ENCODE measurements around the gene TFEC.

TFEC gene

DNA sequence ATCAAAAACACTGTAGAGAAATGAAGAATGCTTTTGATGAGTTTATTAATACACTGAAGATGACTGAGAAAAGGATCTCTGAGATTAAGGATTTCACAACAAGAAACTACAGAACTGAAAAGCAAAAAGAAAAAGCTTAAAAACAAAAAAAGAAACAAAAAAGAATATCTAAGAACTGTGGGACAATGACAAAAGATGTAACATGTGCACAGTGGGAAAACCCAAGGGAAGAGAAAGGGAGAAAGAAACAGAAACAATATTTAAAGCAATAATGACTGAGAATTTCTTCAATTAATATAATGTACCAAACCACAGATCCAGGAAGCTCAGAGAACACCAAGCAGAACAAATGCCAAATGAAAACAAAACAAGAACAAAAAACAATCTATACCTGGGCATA, 42.2 kb downstream of the TFEC start:
- Histone ChIP-seq H3K4me1 (ENCODE audit: control insufficient read depth in 1 of 2, insufficient read depth in 2 of 2, low read length in 2 of 2) (peaks cover 0 to 3% of the 10 kb centered on the region in 2 donors), H3K27ac (ENCODE audit: low read length) (no peak overlapping the region), H3K36me3 (ENCODE audit: control insufficient read depth in 1 of 2, insufficient read depth in 2 of 2, low read length in 2 of 2) (no peaks in the 10 kb centered on the region), H3K9me3 (ENCODE audit: control insufficient read depth in 1 of 2, low read length in 2 of 2) (no peaks in the 10 kb centered on the region), H3K27me3 (ENCODE audit: low read depth, low read length) (no peaks in the 10 kb centered on the region), H3K4me3 (ENCODE audit: low read depth in 1 of 2, low read length in 2 of 2) (no peak overlapping the region)

DNA sequence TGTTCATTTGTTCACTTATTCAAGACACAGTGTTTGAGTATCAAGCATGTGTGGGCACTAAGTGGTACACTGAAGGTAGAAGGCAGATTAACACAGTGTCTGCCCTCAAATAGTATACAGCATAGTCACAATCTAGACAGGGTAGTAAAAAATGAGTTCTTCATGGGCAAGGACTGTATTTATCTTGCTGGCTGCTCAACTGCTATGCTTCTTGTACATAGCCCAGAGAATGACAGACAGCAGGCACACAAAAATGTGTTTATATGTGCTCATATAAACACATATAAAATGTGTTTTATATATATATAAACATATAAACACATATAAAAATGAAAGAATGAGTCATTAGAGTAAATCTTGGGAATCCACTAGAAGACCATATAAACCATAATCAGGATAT, 43.1 kb downstream of the TFEC start:
- no peaks in the 10 kb centered on the region for H3K27me3 ChIP-seq (ENCODE audit: low read depth, low read length)
- H3K9me3 ChIP-seq (ENCODE audit: control insufficient read depth in 1 of 2, low read length in 2 of 2), result no peaks in the 10 kb centered on the region
- H3K27ac ChIP-seq (ENCODE audit: low read length), result no peak overlapping the region
- H3K4me1 ChIP-seq (ENCODE audit: control insufficient read depth in 1 of 2, insufficient read depth in 2 of 2, low read length in 2 of 2), result peaks cover 0 to 3% of the 10 kb centered on the region in 2 donors
- H3K4me3 ChIP-seq (ENCODE audit: low read depth in 1 of 2, low read length in 2 of 2), result no peak overlapping the region
- no peaks in the 10 kb centered on the region for H3K36me3 ChIP-seq (ENCODE audit: control insufficient read depth in 1 of 2, insufficient read depth in 2 of 2, low read length in 2 of 2)

DNA sequence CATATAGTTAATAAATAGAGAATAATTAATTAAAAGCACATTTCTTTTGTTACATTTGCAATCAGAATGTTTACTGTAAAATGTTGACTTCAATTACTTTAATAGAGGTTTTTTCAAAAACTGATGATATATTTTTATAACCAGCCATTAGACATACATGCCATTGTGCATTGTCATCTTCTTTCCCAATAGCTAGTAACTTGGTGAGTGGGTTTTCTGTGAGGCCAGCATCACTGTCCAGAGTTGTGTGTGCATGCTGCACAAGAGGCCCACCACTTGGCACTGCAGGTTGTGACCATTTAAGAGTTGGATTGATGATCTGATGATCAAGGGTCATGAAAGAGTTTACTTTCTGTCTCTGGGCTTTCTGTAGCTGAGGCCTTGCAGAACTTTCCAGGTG, 46.5 kb downstream of the TFEC start:
- Histone ChIP-seq H3K4me1 (ENCODE audit: control insufficient read depth in 1 of 2, insufficient read depth in 2 of 2, low read length in 2 of 2) (peaks cover 0 to 3% of the 10 kb centered on the region in 2 donors), H3K4me3 (ENCODE audit: low read depth in 1 of 2, low read length in 2 of 2) (no peak overlapping the region), H3K9me3 (ENCODE audit: control insufficient read depth in 1 of 2, low read length in 2 of 2) (no peaks in the 10 kb centered on the region), H3K27ac (ENCODE audit: low read length) (no peak overlapping the region), H3K36me3 (ENCODE audit: control insufficient read depth in 1 of 2, insufficient read depth in 2 of 2, low read length in 2 of 2) (no peaks in the 10 kb centered on the region), H3K27me3 (ENCODE audit: low read depth, low read length) (no peaks in the 10 kb centered on the region)

DNA sequence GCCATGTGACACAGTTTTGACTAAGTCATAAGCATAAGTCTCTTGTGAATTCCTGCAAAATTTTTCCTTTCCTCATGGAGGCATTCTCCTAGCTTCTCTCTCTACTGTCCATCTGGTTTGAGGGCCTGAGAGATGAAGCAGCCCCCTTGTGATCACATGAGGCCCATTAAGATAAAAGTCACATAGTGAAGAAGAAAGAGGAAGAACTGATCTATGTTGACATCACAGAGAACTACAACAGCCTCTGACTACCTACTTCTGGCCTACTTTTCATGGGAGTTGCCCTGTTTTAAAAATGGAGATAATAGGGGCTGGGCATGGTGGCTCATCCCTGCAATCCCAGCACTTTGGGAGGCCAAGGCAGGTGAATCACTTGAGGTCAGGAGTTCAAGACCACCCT, 50.4 kb downstream of the TFEC start:
- H3K36me3 ChIP-seq (ENCODE audit: control insufficient read depth in 1 of 2, insufficient read depth in 2 of 2, low read length in 2 of 2), result no peaks in the 10 kb centered on the region
- no peaks in the 10 kb centered on the region for H3K4me1 ChIP-seq (ENCODE audit: control insufficient read depth in 1 of 2, insufficient read depth in 2 of 2, low read length in 2 of 2)
- H3K27me3 ChIP-seq (ENCODE audit: low read depth, low read length), result no peaks in the 10 kb centered on the region
- H3K9me3 ChIP-seq (ENCODE audit: control insufficient read depth in 1 of 2, low read length in 2 of 2), result no peaks in the 10 kb centered on the region
- no peak overlapping the region for H3K4me3 ChIP-seq (ENCODE audit: low read depth in 1 of 2, low read length in 2 of 2)
- H3K27ac ChIP-seq (ENCODE audit: low read length), result no peak overlapping the region

DNA sequence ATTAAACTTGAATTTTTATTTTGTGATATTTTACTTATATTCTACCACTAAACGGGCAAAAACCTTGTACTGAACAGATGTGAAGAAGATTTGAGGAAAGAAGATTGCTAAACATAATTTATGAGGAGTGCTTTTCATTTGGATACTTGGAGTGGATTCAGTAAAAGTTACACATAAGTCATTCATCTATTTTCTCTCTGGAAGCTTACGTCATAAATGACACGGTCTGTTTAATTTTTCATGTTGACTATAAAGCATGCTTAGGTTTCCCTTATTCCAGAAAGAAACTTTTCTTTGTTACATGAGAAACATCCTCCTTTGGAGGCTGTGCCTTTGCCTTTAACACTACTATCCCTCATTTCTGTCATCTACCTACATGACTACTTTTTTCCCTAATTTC, 53.9 kb downstream of the TFEC start:
- H3K27ac ChIP-seq (ENCODE audit: low read length), result no peak overlapping the region
- no peaks in the 10 kb centered on the region for H3K9me3 ChIP-seq (ENCODE audit: control insufficient read depth in 1 of 2, low read length in 2 of 2)
- H3K4me3 ChIP-seq (ENCODE audit: low read depth in 1 of 2, low read length in 2 of 2), result no peak overlapping the region
- no peaks in the 10 kb centered on the region for H3K27me3 ChIP-seq (ENCODE audit: low read depth, low read length)
- H3K4me1 ChIP-seq (ENCODE audit: control insufficient read depth in 1 of 2, insufficient read depth in 2 of 2, low read length in 2 of 2), result no peaks in the 10 kb centered on the region
- H3K36me3 ChIP-seq (ENCODE audit: control insufficient read depth in 1 of 2, insufficient read depth in 2 of 2, low read length in 2 of 2), result no peaks in the 10 kb centered on the region

DNA sequence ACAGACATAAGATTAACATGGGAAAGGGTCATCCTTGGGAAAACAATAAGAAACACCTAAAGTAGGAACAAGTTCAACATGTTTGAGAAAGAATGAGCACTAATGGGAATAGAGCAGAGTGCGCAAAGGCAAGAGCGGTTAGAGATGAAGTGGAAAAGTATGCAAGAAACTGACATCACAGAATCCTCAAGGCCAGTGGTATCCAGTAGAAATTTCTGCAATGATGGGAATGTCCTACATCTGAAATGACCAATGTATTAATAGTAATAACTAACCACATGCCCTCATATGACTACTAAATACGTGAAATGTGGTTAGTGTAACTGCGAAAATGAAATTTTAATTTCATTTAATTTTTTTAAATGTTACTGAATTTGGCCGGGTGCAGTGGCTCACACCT, 54.8 kb downstream of the TFEC start:
- no peaks in the 10 kb centered on the region for H3K4me1 ChIP-seq (ENCODE audit: control insufficient read depth in 1 of 2, insufficient read depth in 2 of 2, low read length in 2 of 2)

DNA sequence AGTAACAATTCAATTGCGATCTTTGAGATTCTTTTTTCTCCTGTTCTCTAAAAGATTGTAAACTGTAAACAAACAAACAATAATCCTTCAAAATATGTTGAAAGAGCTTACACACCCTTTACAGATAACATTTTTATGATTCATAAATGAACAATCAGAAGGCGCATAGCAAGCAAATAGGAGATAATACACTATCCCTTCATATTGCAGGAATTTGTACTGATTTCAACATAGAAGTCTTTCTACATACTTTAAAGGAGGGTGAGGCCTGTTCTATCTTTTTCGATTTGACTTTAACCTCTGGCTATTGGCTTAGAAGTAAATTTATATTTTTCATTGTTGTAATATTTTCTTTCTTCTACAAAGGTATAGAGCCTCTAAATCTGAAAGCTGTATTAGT, 57.2 kb downstream of the TFEC start:
- Histone ChIP-seq H3K27me3 (ENCODE audit: low read depth, low read length) (no peaks in the 10 kb centered on the region), H3K9me3 (ENCODE audit: control insufficient read depth in 1 of 2, low read length in 2 of 2) (no peaks in the 10 kb centered on the region), H3K27ac (ENCODE audit: low read length) (no peak overlapping the region)

More for the DNA sequence above, 54.8 kb downstream of the TFEC start:
- Histone ChIP-seq H3K36me3 (ENCODE audit: control insufficient read depth in 1 of 2, insufficient read depth in 2 of 2, low read length in 2 of 2) (no peaks in the 10 kb centered on the region), H3K9me3 (ENCODE audit: control insufficient read depth in 1 of 2, low read length in 2 of 2) (no peaks in the 10 kb centered on the region), H3K27me3 (ENCODE audit: low read depth, low read length) (no peaks in the 10 kb centered on the region), H3K4me3 (ENCODE audit: low read depth in 1 of 2, low read length in 2 of 2) (no peak overlapping the region), H3K27ac (ENCODE audit: low read length) (no peak overlapping the region)

DNA sequence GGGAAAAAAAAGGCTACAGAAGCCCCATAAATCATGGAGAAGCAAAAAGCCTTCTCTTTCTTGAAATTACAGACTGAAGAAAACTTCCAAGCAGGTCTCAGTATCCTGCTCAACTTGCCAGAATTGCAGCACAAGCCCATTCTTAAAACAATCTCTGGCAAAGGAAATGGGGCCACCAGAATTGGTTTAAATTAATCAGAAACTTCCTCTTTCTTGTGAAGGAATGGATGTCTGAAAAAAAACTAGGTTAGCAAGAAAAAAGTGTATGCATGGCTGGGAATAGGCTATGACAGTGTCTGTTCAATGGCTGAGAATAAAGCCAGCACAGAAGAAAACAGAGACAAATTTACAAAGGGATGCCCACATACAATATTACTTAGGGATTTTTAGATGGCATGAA, 59.1 kb downstream of the TFEC start:
- no peaks in the 10 kb centered on the region for H3K9me3 ChIP-seq (ENCODE audit: control insufficient read depth in 1 of 2, low read length in 2 of 2)
- H3K27ac ChIP-seq (ENCODE audit: low read length), result no peak overlapping the region
- no peaks in the 10 kb centered on the region for H3K36me3 ChIP-seq (ENCODE audit: control insufficient read depth in 1 of 2, insufficient read depth in 2 of 2, low read length in 2 of 2)
- H3K27me3 ChIP-seq (ENCODE audit: low read depth, low read length), result no peaks in the 10 kb centered on the region
- no peak overlapping the region for H3K4me3 ChIP-seq (ENCODE audit: low read depth in 1 of 2, low read length in 2 of 2)
- H3K4me1 ChIP-seq (ENCODE audit: control insufficient read depth in 1 of 2, insufficient read depth in 2 of 2, low read length in 2 of 2), result no peaks in the 10 kb centered on the region

More for the DNA sequence above, 57.2 kb downstream of the TFEC start:
- H3K4me3 ChIP-seq (ENCODE audit: low read depth in 1 of 2, low read length in 2 of 2), result no peak overlapping the region
- H3K4me1 ChIP-seq (ENCODE audit: control insufficient read depth in 1 of 2, insufficient read depth in 2 of 2, low read length in 2 of 2), result no peaks in the 10 kb centered on the region
- H3K36me3 ChIP-seq (ENCODE audit: control insufficient read depth in 1 of 2, insufficient read depth in 2 of 2, low read length in 2 of 2), result no peaks in the 10 kb centered on the region

DNA sequence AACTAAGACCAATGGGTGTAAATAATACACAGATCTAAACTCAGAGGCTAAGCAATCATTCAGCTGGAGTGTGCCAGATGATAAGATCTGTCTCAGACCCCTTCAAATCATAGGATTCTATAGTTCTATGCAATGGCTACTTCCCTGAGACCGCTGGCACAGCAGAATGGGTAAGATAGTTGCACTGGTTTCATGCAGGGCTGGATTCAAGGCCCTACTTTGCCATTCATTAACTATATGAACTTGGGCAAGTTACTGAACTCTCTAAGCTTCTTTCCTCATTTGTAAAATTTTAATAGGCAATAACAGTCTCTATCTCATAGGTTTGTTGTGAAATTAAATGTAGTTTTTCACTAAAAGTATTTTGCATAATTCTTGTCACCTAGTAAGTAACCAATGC, 62.0 kb downstream of the TFEC start:
- no peak overlapping the region for H3K27ac ChIP-seq (ENCODE audit: low read length)
- H3K4me1 ChIP-seq (ENCODE audit: control insufficient read depth in 1 of 2, insufficient read depth in 2 of 2, low read length in 2 of 2), result no peaks in the 10 kb centered on the region
- no peak overlapping the region for H3K4me3 ChIP-seq (ENCODE audit: low read depth in 1 of 2, low read length in 2 of 2)
- H3K9me3 ChIP-seq (ENCODE audit: control insufficient read depth in 1 of 2, low read length in 2 of 2), result no peaks in the 10 kb centered on the region
- no peaks in the 10 kb centered on the region for H3K27me3 ChIP-seq (ENCODE audit: low read depth, low read length)
- H3K36me3 ChIP-seq (ENCODE audit: control insufficient read depth in 1 of 2, insufficient read depth in 2 of 2, low read length in 2 of 2), result no peaks in the 10 kb centered on the region

DNA sequence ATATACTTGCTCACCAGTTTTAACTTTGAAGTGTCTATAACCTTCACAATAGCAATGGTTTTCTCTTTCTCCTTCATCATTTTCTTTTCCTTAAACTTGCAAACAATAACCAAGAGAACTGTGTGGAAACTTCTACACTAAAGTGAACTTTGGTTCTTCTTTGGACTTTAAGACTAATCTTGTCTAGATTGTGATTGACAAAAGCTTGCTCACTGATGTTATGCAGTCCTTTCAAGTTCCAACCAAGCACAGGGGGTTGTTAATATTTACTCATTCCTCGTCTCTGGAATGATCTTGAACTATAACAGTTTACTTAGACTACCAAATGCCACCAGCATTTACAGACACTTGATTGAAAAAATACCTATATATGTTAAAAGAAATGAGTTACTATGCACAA, 62.4 kb downstream of the TFEC start:
- Histone ChIP-seq H3K4me3 (ENCODE audit: low read depth in 1 of 2, low read length in 2 of 2) (no peak overlapping the region), H3K27me3 (ENCODE audit: low read depth, low read length) (no peaks in the 10 kb centered on the region), H3K4me1 (ENCODE audit: control insufficient read depth in 1 of 2, insufficient read depth in 2 of 2, low read length in 2 of 2) (no peaks in the 10 kb centered on the region), H3K36me3 (ENCODE audit: control insufficient read depth in 1 of 2, insufficient read depth in 2 of 2, low read length in 2 of 2) (no peaks in the 10 kb centered on the region), H3K27ac (ENCODE audit: low read length) (no peak overlapping the region), H3K9me3 (ENCODE audit: control insufficient read depth in 1 of 2, low read length in 2 of 2) (no peaks in the 10 kb centered on the region)

DNA sequence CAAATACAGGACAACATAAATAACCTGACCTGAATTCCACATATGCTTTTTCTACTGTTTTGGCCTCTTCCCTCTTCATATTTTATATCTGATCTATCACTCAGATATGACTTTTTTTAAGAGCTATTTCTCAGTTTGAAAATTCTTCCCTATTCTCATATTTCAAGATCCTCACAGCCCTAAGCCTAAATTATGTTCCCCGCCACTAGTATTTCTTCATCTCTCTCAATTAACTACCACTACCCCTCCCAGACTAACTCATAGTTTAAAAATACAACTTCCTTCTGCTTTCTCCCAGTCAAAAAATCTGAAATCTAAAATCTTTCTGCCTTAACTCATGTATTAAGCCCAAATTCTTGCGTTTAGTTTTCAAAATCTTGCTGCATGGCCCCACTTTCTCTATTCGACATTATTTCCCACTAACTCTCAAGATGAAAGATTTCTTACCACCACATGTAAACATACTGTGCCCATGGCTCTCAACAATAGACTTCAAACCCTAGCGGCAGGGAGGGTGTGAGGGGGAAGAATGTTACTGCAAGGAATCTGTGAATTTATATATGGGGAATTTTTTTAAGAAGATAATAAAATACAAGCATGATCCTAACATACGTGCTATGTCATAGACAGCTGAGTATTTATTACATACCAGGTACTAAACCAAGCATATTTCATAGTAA, 64.6 kb downstream of the TFEC start:
- no peak overlapping the region for H3K27ac ChIP-seq (ENCODE audit: low read length)
- no peaks in the 10 kb centered on the region for H3K9me3 ChIP-seq (ENCODE audit: control insufficient read depth in 1 of 2, low read length in 2 of 2)
- no peaks in the 10 kb centered on the region for H3K36me3 ChIP-seq (ENCODE audit: control insufficient read depth in 1 of 2, insufficient read depth in 2 of 2, low read length in 2 of 2)
- no peaks in the 10 kb centered on the region for H3K4me1 ChIP-seq (ENCODE audit: control insufficient read depth in 1 of 2, insufficient read depth in 2 of 2, low read length in 2 of 2)
- H3K27me3 ChIP-seq (ENCODE audit: low read depth, low read length), result no peaks in the 10 kb centered on the region
- H3K4me3 ChIP-seq (ENCODE audit: low read depth in 1 of 2, low read length in 2 of 2), result no peak overlapping the region

DNA sequence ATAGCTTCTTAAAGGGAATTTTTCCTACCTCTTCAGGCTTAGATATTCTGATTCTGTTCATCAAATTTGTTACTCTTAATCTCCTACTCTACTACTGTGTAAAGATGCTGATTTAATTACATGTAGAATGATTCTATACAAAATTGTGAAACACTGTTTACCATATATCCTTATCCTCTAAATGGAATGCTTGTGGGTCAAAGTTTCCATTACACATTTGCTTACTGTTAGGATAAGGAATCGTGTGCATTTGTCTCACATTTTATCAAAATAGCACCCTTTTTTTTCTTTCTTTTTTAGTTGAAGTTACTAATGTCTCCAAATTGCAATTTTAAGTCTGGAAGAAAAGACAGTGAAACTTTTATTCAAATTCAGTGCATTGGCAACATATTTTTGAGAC, 65.3 kb downstream of the TFEC start:
- no peak overlapping the region for H3K4me3 ChIP-seq (ENCODE audit: low read depth in 1 of 2, low read length in 2 of 2)
- H3K4me1 ChIP-seq (ENCODE audit: control insufficient read depth in 1 of 2, insufficient read depth in 2 of 2, low read length in 2 of 2), result no peaks in the 10 kb centered on the region
- no peaks in the 10 kb centered on the region for H3K27me3 ChIP-seq (ENCODE audit: low read depth, low read length)
- no peak overlapping the region for H3K27ac ChIP-seq (ENCODE audit: low read length)
- no peaks in the 10 kb centered on the region for H3K9me3 ChIP-seq (ENCODE audit: control insufficient read depth in 1 of 2, low read length in 2 of 2)
- no peaks in the 10 kb centered on the region for H3K36me3 ChIP-seq (ENCODE audit: control insufficient read depth in 1 of 2, insufficient read depth in 2 of 2, low read length in 2 of 2)
